ENCODE results near the gene ZC3H12C.

Gene ZC3H12C

GRCh38 chr11:110082899-110083298 is 10.3 kb upstream of the ZC3H12C start:
- no peak overlapping the region for H3K4me2 ChIP-seq (ENCODE audit: low read length)

GRCh38 chr11:110085255-110085838 is 7.8 kb upstream of the ZC3H12C start:
- Histone ChIP-seq H3K4me1 (ENCODE audit: insufficient read depth, low read length, severe bottlenecking) (no peaks in the 10 kb centered on the region), H3K27ac (ENCODE audit: low read depth, low read length, poor library complexity, severe bottlenecking) (no peak overlapping the region)
- no peak for TF ChIP-seq CTCF (IDR thresholded peaks at IDR 0.05; ENCODE audit: low read length)

More at GRCh38 chr11:110082899-110083298, 10.3 kb upstream of the ZC3H12C start:
- TF ChIP-seq EZH2 (IDR thresholded peaks at IDR 0.05; ENCODE audit: borderline replicate concordance, low read length) (no peak), CTCF (IDR thresholded peaks at IDR 0.05; ENCODE audit: low read length) (no peak)
- Histone ChIP-seq H2AFZ (ENCODE audit: low read length) (no peak overlapping the region), H3K4me3 (ENCODE audit: low read depth, low read length, poor library complexity, severe bottlenecking) (no peak overlapping the region), H3K27me3 (ENCODE audit: insufficient read depth, low read length) (no peaks in the 10 kb centered on the region; the same call in 1 of the 2 replicates), H3F3A (ENCODE audit: insufficient read depth, low read length) (no peaks in the 10 kb centered on the region), H3K79me2 (ENCODE audit: insufficient read depth, low read length) (no peaks in the 10 kb centered on the region), H4K20me1 (ENCODE audit: insufficient read depth, low read length) (no peaks in the 10 kb centered on the region), H3K27ac (ENCODE audit: low read depth, low read length, poor library complexity, severe bottlenecking) (no peak overlapping the region), H3K9me3 (ENCODE audit: low read length) (0 out of 2 replicates have a peak, but pooled peaks cover 3% of the 10 kb centered on the region), H3K4me1 (ENCODE audit: insufficient read depth, low read length, severe bottlenecking) (no peaks in the 10 kb centered on the region), H3K9me2 (ENCODE audit: low read depth, low read length) (no peaks in the 10 kb centered on the region), H3K9ac (ENCODE audit: low read length) (no peak overlapping the region), H3K36me3 (ENCODE audit: insufficient read depth, low read length) (no peaks in the 10 kb centered on the region)

GRCh38 chr11:110086892-110087309 is 6.3 kb upstream of the ZC3H12C start:
- Histone ChIP-seq H2AFZ (ENCODE audit: low read length) (no peak overlapping the region), H3K27me3 (ENCODE audit: insufficient read depth, low read length) (peaks cover 2% of the 10 kb centered on the region; the same call in 1 of the 2 replicates), H4K20me1 (ENCODE audit: insufficient read depth, low read length) (no peaks in the 10 kb centered on the region), H3K4me2 (ENCODE audit: low read length) (no peak overlapping the region), H3K4me3 (ENCODE audit: low read depth, low read length, poor library complexity, severe bottlenecking) (no peak overlapping the region), H3K79me2 (ENCODE audit: insufficient read depth, low read length) (no peaks in the 10 kb centered on the region), H3K9me3 (ENCODE audit: low read length) (no peaks in the 10 kb centered on the region), H3K27ac (ENCODE audit: low read depth, low read length, poor library complexity, severe bottlenecking) (no peak overlapping the region), H3K4me1 (ENCODE audit: insufficient read depth, low read length, severe bottlenecking) (no peaks in the 10 kb centered on the region), H3K36me3 (ENCODE audit: insufficient read depth, low read length) (no peaks in the 10 kb centered on the region), H3K9ac (ENCODE audit: low read length) (no peak overlapping the region), H3K9me2 (ENCODE audit: low read depth, low read length) (no peaks in the 10 kb centered on the region), H3F3A (ENCODE audit: insufficient read depth, low read length) (no peaks in the 10 kb centered on the region)
- TF ChIP-seq CTCF (IDR thresholded peaks at IDR 0.05; ENCODE audit: low read length): no peak
- no peak for TF ChIP-seq EZH2 (IDR thresholded peaks at IDR 0.05; ENCODE audit: borderline replicate concordance, low read length)

More at GRCh38 chr11:110085255-110085838, 7.8 kb upstream of the ZC3H12C start:
- H3K9me2 ChIP-seq (ENCODE audit: low read depth, low read length): no peaks in the 10 kb centered on the region
- no peaks in the 10 kb centered on the region for H3K27me3 ChIP-seq (ENCODE audit: insufficient read depth, low read length)
- no peaks in the 10 kb centered on the region for H3F3A ChIP-seq (ENCODE audit: insufficient read depth, low read length)
- no peaks in the 10 kb centered on the region for H3K9me3 ChIP-seq (ENCODE audit: low read length)
- no peaks in the 10 kb centered on the region for H3K79me2 ChIP-seq (ENCODE audit: insufficient read depth, low read length)
- H3K4me2 ChIP-seq (ENCODE audit: low read length): no peak overlapping the region
- no peak overlapping the region for H2AFZ ChIP-seq (ENCODE audit: low read length)
- H4K20me1 ChIP-seq (ENCODE audit: insufficient read depth, low read length): no peaks in the 10 kb centered on the region
- no peak overlapping the region for H3K4me3 ChIP-seq (ENCODE audit: low read depth, low read length, poor library complexity, severe bottlenecking)
- no peak overlapping the region for H3K9ac ChIP-seq (ENCODE audit: low read length)
- no peaks in the 10 kb centered on the region for H3K36me3 ChIP-seq (ENCODE audit: insufficient read depth, low read length)

All from OCI-LY1 (cell line).